ENCODE results near the gene CD82. TPM values are rescaled to one million over a fixed set of nuclear protein-coding genes. Genes with fewer than 3 reads are reported as not detected.
A peak's percentile ranks its signal among the peaks of the same experiment; 100 is the strongest.
"Not testable (repeated sequence)": the region's sequence is repeated elsewhere in the genome, so short reads cannot be mapped to it uniquely, and the experiment has no call there.

Gene CD82
- total RNA-seq, 1 donor: 2.6 TPM

DNA sequence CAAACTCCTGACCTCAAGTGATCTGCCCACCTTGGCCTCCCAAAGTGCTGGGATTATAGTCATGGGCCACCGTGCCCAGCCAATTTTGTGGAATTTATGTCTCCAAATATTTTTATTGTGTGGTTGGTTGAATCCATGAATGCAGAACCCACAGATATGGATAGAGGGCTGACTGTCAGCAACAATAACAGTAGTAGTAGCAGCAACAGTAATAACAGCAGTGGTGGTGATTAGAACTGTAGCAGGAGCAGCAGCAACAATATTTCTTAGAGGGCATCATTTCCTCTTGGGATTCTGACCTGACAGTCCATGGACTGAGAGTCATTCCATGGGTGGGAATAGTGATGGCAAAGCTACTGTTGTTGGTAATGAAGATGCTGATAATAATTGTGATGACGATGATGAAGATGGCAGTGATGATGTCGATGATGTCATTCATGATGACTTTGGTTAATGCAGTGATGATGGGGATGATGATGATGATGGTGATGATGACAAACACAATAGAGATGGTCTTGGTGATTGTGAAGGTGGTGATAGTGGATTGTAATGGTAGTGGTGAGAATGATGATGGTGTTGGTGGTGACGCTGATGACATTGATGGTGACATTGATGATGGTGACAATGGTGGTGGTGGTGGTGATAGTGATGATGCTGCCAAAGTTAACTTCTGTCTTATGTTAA is 13.9 kb upstream of the CD82 start:
- no peak for TF ChIP-seq CTCF (IDR thresholded peaks at IDR 0.05; ENCODE audit: insufficient read depth, low read length)
- no peak for DNase-seq (ENCODE audit: low read depth)
- H3K4me3 ChIP-seq (ENCODE audit: low read depth, low read length): no peak overlapping the region

DNA sequence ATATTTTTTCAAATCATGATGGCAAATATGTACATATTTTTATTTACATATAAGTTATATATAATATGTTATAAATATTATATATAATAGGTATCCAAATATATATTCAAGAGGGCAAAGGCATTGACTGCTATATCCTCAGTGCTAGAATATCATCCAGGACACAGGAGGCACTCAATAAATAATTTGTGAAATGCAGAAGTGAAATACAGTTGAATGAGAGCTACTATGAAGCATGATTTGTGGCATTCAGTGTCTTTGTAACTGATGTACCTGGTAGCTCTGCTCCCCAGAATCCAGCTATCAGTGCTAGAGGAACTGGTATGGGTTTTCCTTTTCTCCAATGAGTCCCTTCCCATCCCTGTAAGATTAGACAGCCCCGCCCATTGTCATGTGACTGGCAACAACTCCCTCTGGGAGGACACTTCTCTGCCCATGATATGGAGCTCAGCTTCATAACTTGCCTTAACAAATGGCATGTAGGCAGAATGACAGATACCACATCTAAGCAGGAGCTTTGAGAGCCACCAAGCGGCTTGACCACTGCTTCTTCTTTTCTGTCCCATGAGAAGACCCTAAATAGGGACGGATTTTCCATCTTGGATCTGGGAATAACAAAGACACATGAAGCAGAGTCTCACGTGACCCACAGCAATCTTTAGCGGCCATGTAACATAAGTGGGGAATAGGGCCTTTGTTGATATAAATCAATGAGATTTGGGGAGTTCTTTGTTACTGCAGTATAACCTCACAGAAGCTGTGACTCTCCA is 10.2 kb upstream of the CD82 start:
- no peak for DNase-seq (ENCODE audit: low read depth)
- H3K4me3 ChIP-seq (ENCODE audit: low read depth, low read length): no peak overlapping the region
- no peak for TF ChIP-seq CTCF (IDR thresholded peaks at IDR 0.05; ENCODE audit: insufficient read depth, low read length)

- no peak overlapping the region for H3K4me3 ChIP-seq (ENCODE audit: low read depth, low read length)
- peak; percentile 71 for DNase-seq (ENCODE audit: low read depth)
- peak; percentile 85 for TF ChIP-seq CTCF (IDR thresholded peaks at IDR 0.05; ENCODE audit: insufficient read depth, low read length)
These were observed 8.6 kb upstream of the CD82 start for GRCh38 chr11:44556735-44557409.

DNA sequence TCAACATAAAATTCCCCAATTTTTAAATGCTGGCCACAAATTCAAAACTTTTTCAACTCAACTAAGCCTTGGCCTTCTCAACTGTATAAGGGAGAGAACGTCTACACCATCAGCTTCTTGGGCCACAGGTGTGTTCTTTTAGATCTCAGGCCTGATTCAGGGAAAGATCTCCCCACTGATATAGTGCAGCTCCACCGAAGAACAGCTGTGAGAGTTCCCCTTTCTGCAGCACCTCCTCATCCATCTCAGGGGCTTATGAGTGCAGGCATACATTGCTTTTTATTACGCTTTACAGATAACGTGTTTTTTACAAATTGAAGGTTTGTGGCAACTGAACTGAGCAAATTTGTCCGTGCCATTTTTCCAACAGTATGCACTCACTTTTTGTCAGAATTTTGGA is 8.0 kb upstream of the CD82 start:
- TF ChIP-seq CTCF (IDR thresholded peaks at IDR 0.05; ENCODE audit: insufficient read depth, low read length): no peak
- no peak overlapping the region for H3K4me3 ChIP-seq (ENCODE audit: low read depth, low read length)
- DNase-seq (ENCODE audit: low read depth): no peak

DNA sequence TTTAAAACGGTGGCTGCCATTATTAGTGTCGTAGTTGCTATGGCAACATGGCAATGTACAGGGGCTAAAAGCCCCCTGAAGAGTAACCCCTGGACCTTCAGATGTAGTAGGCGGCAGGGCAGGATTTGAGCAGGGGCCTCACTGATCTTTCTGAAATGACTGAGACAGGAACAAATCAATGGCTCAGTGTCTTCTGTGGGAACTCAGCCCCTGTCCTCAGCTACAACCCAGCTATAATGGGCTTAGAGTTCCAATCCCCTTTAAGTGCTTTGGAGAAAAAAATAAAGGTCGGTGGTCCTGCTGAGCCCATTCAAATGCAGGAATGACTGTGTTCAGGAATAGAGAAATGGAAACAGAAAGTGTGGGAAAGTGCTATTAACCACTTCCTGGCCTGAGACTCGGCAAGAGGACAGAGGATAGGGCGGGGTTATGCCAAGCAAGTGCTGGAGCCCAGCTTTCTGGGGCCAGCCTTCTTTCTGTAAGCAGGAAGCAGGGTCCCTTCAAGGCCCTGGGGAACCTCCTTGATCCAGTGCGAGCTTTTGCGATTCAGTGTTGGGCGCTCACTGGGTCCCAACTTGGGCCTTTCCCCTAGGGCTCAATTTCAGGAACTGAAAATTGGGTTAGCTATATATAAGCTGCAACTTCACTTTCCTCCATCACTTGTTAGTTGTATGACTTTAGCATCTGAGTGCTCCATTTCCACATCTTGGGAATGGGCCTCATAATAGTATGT is 6.1 kb upstream of the CD82 start:
- no peak for TF ChIP-seq CTCF (IDR thresholded peaks at IDR 0.05; ENCODE audit: insufficient read depth, low read length)

GRCh38 chr11:44559940-44560300 is 5.5 kb upstream of the CD82 start:
- not testable (repeated sequence) for H3K4me3 ChIP-seq (ENCODE audit: low read depth, low read length); DNase-seq (ENCODE audit: low read depth)

More for the DNA sequence above, 6.1 kb upstream of the CD82 start:
- no peak overlapping the region for H3K4me3 ChIP-seq (ENCODE audit: low read depth, low read length)
- no peak for DNase-seq (ENCODE audit: low read depth)
